NCI-H1092 treated with DMSO at 0.1 percent for 48 hours (cell line): Measurements from ENCODE around the gene ASB18.

Source experiments
- DNase-seq: peaks from one replicate; lab custom pipeline; 2025; lab: John Stamatoyannopoulos, UW

The ASB18 gene

DNA sequence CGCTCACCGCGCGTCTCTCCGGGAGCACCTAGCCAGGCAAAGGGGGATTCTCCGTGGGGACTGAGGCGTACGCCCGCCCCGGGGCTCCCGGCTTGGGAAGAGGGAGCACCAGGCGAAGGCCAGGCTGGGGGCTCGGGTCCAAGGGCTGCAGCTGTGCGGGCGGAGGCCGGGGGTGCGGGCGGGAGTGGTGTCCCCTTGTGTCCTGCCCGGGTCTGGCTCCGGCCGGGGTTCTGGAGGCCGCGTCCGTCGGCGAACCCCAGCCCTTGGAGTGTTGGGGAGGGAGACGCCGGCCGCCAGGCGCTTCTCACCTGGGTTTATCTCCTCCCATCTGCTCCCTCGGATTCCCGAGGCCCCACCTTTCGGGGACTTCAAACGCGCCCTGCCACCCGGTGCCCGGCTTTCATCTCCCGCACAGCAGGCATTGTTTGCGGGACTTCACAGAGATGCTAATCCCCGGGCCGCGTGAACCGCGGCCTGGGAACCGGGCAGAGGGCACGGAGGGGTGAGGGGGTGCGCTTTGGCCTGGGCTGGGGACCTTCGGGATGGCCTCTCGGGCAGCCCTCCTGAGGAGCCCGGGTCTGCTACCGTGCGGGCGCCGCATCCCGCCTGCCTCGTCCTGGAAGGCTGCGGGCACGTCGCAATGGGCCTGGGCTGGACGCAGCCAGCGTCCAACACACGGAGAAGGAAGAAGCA lies 91.0 kb downstream of the ASB18 start:
- DNase-seq, result no peak

DNA sequence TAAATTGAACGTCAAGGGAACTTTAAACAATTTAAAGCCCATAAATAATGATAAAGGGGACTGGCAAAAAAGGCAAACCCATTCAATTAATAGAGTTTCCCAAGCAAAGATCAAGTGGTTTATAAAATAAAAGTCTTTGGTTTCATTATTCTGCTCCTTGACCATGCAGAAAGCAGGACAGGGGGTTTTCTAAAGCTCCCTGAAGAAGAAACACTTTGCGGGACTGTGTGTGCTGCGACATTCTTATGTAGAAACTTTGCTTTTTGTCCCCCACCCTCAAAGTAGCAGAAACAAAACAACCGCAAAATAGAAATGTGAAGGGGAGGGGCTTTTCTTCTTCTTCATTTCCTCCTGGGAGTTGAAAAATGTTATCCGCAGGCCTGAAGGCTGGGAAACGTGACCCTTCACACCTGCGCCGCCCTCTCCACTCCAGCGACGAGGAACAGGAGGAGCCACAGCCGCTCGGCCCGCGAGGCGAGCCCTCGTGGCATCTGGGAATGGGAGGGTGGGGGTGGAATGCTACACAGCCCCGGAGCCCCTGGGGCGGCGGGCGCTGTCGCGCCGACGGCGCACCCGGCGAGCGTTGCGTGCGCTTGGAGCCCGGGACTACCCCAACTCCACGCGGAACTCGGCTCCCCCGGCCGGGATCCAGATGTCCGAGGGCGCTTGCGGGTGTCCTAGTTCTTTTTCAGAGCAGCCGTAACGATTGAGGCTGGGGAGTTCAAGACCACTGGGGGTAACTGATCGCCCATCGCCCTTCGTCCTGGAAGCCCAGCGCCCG lies 91.8 kb downstream of the ASB18 start:
- DNase-seq, result no peak

DNA sequence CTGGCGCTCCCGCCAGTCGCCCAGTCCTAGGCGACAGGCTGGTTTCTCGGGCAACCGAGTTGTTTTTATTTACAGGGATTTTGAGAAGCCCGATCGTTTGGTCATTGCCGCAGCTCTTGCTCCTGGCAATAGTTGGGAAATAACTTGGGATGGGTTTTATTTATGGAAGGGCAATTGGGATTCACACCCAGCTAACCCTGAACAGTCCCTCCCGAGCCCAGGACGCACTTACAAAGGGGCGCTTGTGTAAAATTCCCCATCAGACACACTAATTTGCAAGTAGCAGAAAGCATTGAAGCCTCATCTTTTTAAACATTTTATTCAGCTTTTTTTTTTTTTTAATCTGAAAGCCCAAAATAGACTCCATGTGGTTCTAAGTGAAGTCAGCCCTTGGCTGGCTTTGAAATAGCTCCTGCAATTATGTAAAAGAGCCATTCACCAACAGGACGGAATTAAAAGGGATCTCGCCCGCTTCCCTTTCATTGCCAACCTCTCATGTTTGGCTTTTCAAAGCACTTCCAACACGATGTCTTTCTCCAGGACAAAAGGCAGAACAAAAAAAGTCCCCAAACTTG lies 92.4 kb downstream of the ASB18 start:
- no peak for DNase-seq

DNA sequence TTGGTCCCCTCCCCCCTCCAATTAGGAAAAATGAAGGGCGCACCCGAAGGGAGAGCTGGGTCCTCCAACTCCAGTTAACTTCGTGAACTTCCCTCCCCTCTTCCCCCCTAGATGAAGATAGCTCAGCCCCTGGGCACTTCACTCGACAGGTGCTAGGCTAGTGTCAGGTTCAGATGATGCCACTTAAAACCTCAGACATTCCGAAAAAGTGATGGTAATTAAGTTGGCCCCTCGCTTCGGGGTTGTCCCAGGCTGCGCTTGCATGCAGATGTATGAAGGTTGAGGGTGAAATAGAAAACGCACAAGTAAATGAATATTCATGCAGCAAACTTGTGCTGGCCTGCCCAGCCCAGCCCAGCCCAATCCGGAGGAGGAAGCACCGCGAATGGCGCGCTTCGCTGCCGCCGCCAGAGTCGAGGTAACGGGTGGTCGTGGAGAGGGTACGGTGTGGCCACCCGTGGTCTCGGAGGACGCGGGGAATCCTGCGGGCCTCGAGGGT lies 93.0 kb downstream of the ASB18 start:
- no peak for DNase-seq

DNA sequence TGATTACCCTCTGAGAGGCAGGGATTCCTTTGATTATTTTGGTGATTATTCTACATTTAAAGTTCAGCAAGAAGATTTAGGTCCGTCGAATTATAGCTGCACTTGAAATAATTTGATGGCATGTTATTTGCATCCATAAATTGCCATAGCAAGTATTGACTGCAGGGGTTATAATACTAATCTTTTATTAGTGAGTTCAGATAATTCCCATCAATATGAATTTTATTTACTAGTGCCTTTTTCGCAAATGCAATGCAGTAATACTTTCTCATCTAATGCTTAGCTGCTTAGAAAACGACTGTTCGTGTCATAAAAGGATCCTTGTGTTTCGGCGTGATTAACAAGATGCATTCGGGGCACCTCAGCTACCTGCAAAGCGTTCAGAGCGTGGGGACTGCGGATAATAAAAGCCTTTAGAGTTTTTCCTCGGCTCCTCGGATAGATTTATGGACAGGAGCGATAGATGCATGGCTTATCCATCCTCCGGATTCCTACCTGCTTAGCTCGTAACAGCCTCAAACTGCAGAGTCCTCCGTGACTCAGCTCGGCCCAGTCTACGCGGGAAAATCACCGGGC lies 93.5 kb downstream of the ASB18 start:
- no peak for DNase-seq

DNA sequence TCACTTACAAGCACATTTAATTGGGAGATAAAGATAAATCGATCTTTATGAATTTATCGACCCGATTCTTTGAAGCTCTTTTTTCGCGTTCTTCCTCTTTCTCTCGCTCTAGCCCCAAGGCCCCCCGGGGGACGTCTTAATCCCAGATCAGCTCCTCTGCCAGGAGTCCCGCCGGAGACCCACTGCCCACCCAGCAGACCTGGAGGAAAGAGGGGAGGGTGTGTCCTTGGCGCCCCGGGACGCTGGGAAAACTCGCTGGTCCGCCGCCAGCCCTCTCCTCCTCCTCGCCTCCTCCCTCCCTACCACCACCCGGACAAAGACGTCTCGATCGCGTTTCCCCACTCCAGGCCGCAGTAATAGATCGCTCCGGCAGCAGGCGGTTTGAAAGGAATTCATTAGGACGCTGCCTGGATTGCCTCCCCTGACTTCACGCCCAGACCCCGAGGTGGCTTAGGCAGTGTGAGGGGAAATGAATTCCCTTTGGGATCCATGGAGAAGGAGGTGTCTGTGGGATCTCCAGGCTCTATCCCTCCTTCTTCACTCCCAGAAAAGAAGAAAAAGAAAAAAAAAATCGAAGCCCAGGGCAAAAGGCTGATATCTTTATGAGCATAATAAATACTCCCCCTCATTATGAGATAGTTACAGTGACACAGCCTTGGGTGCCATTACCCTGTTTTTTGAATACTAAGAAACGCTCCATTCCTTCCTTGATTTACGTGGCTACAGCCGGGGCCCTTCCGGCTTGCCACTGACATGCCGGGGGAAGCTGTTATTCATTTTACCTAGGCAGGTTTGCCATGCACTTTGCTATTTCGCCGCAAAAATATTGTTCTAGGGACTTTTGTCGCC lies 94.2 kb downstream of the ASB18 start:
- no peak for DNase-seq

DNA sequence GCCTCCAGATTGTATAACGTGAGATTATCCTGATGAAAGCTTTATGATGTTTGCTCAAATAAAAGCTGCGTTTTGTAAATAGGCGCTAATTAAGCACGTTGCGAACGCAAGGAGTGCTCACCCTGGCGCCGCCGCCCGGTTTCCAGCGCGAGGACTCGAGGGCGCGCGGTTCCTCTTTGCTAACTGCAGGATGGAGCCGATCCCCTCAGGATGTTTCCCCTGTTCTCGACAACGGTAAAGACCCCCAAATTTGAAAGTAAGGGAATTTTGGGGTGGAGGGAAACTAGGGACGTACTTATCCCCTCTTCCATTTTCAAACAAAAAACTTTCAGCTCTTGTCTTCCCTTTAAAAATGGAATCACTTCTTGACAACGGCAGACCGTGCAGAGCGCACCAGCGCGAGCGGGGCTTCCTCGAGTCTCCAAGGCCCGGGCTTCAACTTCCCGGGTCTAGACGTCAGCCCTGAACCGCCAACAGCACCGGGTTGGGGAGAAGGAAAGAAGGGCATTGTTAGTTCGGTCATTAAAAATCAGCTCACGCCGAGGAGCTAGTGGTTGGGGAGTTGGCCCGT lies 95.0 kb downstream of the ASB18 start:
- no peak for DNase-seq

DNA sequence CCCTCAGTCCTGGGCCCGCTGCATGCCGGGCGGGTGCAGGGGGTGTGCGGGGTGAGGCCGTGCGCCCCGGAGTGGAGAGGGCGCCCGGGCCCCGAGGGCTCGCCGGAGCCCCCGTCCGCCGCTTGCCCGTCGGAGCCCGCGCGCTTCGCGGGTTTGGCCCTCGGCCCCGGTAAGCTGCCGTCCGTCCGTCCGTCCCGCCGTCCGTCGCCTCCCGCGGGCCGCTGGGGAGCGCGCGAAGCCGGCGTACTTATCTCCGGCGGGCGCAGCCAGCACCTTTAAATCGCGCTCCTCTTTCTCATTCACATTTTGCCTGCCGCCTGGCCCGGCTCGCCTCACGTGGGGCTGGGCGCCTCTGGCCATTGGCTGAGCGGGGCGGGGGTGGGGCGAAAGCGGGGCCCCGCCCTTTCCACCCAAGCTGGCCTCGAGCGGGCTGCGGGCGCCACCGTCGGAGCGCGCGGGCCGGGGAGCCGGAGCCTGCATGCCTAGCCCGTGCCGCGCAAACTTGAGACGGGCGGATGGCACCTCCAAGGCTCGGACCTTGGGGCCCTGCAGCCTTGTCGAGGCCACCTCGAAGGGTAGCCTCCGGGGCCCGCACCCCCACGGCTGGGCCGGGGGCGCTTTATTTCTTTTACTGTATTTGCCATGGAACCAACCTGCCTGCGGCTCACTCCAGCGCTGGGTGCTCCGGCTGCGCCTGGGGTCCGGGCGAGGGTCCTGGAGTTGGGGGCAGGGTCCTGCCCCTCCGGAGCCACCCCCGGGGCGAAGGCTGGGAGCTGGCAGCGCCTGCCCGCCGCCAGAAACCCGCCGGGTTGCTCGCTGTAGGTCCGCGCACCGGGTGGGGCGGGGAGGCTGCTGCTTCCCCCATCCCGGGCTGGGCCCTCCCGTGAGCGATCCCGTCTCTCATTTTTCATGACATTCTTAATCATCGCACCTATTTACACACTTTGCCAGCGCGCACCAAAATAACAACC lies 95.8 kb downstream of the ASB18 start, which contains the start of gene GBX2:
GBX2 (minus strand) TSS at position 277 of the 971 bp plus-strand sequence. CDS start 415 bp downstream, outside the sequence.
- peak; percentile 33 for DNase-seq

DNA sequence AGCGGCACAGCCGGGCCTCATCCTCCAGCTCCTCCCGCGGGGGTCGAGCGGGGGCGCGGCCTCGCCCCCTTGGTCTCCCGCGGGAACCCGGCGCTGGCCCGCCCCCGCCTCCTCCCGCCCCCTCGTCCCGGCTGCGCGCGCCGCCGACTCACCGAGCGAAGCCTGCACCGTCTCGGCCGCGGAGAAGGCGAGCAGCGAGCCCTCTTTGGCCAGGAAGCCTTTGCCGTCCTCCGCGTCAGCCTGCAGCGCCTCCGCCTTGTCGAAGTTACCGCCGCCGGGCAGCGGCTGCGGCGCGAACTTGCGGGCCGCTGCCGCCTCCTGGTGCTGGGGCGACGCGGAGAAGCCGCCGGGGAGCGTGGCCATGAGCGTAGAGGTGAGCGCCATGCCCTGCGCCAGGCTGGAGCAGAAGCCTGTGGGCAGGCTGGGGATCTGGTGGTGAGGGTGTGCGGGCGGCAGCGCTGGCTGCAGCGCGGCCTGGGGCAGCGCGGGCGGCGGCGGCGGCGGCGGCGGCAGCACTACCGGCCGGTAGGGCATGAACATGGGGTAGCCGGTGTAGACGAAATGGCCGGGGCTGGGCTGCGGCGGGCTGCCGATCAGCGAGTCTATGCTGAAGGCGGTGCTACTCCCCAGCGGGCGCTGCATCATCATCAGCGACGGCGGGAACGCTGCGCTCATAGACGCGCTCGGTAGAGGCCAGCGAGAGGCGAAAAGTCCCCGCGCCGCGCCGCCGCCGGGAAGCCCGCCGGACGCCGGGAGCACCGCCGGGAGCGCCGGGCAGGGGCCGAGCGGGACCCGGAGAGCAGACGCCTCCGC lies 96.7 kb downstream of the ASB18 start:
- DNase-seq, result peak; percentile 16

DNA sequence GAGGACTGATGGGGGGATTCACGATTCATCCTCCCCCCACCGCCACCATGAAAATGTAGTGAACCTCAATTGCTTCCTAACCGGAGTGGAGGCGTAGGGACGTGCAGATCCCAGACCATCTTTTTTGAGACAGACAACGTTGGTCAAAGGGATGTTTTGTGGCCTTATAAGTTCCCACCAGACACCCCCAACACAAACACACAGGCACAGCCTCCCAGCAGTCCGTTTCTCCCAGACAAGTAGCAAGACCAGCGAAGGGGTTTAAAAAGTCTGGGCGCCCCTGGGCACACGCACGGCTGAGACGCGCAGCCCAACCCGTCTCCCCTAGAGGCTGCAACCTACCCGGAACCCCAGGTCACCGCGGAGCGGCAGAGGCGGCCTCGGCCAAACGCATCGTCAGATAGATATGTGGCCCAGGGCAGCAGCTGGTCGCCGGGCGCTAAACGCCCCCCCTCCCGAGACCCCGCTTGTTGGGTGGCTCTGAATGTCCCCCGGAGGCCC lies 97.4 kb downstream of the ASB18 start:
- DNase-seq, result no peak

DNA sequence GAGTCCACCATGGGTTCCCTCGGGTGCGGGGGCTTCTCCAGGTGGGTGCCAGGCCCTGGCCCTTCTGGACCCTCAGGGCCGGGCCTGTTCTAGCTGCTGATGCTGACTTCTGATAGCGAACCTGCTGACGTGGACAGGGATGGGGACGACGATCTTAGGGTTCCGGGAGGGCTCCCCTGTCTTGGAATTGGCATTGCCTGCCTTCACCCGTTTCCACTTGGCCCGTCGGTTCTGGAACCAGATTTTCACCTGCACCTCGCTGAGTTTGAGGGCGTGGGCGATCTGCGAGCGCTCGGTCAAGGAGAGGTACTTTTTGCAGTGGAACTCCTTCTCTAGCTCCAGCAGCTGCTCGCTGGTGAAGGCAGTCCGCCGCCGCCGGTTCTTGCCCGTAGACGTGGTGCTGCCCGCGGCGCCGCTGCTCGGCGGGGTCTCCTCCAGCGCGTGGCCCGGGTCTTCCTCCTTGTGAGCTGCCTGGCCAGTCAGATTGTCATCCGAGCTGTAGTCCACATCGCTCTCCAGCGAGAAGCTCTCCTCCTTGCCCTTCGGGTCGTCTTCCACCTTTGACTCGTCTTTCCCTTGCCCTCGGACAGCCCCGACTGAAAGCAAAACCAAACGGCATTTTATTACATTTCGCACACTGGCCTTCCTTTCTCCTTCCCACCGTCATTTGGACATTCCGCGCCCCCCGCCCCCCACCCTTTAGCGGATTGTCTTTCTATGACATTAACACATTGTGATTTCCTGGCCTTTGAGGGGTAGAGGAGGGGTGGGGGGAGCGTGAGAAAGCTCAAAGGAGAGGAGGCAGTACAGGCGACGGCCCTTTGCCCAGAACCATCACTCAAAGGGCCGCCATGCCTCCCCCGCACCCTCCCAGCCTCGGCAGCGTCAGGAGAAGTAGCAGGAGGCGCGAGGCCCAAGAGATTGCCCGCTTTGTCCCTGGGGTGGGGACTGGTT lies 98.1 kb downstream of the ASB18 start:
- DNase-seq, result no peak

DNA sequence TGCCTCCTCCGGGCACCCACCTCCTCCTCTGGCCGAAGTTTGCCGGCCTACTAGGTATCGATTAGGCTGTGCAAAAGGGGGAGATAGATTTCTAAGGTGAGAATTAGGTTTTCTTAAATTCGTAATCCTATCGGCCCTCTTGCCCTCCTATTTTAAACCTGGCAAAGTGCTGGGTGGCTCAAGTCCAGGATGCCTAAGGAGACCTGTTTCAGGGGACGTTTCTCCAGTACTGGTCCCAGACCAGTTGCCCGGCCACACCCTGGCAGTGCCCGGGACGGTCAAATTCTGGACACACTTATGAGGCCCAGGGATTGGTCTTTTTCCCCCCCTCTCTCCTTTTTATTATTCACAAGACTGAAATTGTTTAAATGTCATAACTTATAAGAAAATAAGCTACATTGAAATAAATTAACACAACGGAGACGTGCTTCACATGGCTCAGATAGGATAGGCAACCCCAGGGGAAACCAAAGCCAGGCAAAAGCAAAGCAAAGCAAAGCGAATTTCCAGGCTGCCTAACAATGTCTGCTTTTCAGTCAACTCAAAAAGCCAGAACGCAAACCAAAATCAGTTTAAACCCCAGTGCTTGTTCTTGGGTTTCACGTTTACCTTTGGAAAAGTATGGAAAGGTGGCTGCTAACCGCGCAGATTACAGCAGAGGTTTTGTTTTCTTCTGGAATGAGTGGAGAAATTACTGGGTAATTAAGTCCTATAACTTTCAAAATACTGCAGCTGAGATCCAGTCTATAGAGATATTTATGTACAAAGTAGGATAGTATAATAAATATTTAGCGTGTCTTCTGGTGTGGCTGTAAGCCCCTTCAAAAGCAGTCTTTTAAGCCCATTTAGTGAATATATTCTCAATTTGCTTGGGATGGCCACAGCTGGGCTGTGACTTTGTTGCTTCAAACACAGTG lies 99.0 kb downstream of the ASB18 start:
- DNase-seq, result no peak

DNA sequence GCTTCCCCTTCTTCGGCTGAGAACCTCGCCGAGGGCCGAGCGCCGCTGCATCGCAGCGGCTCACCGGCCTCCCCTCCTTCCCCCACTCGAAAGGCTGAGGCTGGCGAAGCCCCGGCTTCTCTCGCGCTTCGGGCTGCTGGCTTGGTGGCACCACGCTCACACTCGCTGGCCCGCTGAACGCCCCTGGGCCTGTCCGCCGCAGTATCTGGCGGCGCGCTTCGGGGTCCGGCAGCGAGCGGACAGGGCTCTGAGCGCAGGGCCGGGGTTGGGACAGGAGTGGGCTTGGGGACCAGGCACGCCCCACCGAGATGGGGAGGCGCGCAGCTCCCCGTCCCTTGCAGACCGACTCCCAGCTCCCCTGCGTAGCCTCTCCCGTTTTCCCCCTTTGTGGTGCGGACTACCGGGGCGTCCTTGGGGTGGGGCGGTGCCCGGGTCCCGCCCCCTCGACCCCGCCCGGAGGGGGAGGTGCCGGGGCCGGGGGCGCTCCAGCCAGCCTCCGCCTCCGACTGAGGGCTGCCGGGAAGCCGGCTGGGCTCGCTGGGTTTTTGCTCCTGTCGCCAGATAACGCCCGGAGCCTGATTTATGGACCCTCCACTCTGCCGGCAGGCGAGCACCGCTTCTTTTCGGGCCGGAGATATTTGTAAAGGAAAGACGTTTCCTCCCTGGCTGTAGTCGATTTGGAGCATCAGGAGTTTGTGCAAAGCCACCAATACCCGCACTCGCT lies 99.8 kb downstream of the ASB18 start:
- DNase-seq, result no peak

DNA sequence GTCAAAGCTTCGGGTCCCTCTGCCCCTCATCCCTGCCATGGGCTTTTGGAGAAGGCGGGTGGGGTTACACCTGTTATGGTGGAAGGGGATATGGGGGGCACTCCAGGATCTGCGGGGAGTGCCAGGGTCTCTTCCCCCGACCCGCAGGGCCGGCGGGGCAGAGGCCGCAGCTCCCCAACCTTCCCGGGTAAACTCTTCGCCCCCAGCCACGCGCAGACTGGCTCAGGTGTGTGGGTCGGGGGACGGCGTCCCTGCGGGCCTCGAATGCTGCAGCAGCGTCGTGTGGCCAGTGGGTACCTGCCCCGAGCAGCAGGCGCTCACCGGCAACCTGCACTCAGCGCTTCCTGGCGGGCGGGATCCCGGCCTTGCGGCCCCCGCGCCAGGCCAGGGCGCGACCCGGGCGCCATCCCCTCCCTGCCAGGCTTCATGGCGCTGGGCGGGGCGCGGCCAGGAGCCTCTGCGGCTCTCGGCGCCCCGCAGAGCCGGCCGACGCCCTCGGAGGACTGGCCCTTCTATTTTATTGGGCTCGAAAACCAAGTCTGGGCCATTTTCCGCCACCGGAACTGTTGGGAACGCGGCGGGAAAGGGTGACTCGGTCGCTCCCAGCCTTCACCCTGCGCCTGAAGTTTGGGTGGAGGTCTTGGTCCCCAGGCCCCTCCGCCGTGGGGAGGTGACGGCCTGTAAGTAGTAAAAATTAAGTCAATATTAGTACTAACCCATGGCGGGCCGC lies 100.6 kb downstream of the ASB18 start:
- no peak for DNase-seq

DNA sequence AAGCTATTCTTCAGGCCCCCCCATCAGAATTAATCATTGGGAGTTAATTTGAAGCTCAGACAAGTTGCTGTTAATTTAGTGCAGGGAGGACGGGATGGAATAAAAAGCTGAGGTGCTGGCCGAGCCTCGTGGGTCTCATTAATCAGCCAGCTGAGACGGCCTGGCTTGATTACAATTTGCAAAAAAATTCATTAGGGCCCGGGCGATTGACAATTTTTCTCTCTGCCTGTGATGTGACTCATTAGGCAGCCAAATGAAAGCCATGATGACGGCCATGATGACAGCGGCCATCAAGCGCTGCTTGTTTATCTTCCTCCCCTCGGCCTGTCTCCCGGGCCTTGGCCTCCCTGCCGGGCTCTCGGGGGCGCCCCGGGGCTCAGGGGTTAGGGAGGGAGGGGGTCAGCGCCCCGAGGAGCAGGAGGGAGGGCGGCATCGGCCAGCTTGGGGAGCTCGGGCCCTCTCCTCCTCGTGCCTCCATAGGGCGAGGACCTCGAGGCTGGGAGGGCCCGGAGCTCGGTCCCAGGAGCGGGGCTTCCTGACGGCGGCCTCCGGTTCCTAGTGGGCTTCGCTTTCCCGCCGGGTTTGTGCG lies 101.2 kb downstream of the ASB18 start:
- DNase-seq, result no peak
